PC-3 (cell line): ENCODE data around the gene PI4KA.

Experiments used
- CTCF ChIP-seq: fragments of 300-600 bp; sonication (generic); conservative IDR thresholded peaks from 2 replicates; pipeline ENCODE4 v1.5.1; 2017; ENCODE audit warnings: antibody characterized with exemption, low read depth, mild to moderate bottlenecking, low read length
- EZH2 ChIP-seq: fragments of 300-600 bp; sonication (generic); IDR thresholded peaks from one replicate; pipeline ENCODE4 v1.6.1; 2017; ENCODE audit warnings: antibody characterized with exemption, mild to moderate bottlenecking, low read length; ENCODE audit not compliant: unreplicated experiment
- EZH2phosphoT487 ChIP-seq: fragments of 300-600 bp; sonication (generic); IDR thresholded peaks from 2 replicates; pipeline ENCODE4 v1.6.1; 2018; ENCODE audit warnings: mild to moderate bottlenecking, antibody characterized with exemption, low read length, borderline replicate concordance

GRCh38 chr22:20829491-20830134, 29.0 kb downstream of the PI4KA start:
- TF ChIP-seq CTCF (no peak), EZH2phosphoT487 (no peak), EZH2 (no peak)
